Fibroblast of mammary gland (primary cell): ENCODE data around the gene UBR2.

ENCODE experiments used
- DNase-seq: peaks from one replicate; pipeline ENCODE4 v3.0.0-alpha.2; 2010; ENCODE audit warnings: low read depth
- H3K4me3 ChIP-seq: 2 replicates; pipeline ENCODE4 v1.5.1; 2011; ENCODE audit warnings: low read depth, mild to moderate bottlenecking, low read length, moderate library complexity; ENCODE audit not compliant: control insufficient read depth
- TF ChIP-seq, protein P1 (sequence below): conservative IDR thresholded peaks from 2 replicates; pipeline ENCODE4 v1.5.1; 2011; ENCODE audit warnings: low read depth, low read length, inconsistent platforms; ENCODE audit not compliant: control insufficient read depth, insufficient read depth

Gene UBR2

DNA sequence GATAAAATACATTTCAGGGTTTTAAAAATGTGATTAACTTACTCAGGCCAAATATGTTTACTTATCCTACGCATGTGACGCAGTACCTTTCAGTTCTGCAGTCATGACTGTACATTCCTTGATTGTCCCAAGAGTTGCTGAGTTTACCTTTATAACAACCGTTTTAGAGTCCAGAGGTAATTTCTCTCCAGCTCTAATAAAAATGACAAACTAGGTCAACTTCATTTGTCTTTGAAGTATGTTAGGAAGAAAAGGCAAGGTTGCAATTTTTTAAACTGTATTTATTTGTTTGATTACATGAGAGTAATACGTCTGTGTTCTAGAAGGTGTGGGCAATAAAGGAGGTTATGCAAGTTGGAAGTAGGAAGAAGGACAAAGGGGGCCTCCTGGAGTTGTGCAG lies 38.6 kb upstream of the UBR2 start:
- no peak for DNase-seq
- TF ChIP-seq, protein P1, sequence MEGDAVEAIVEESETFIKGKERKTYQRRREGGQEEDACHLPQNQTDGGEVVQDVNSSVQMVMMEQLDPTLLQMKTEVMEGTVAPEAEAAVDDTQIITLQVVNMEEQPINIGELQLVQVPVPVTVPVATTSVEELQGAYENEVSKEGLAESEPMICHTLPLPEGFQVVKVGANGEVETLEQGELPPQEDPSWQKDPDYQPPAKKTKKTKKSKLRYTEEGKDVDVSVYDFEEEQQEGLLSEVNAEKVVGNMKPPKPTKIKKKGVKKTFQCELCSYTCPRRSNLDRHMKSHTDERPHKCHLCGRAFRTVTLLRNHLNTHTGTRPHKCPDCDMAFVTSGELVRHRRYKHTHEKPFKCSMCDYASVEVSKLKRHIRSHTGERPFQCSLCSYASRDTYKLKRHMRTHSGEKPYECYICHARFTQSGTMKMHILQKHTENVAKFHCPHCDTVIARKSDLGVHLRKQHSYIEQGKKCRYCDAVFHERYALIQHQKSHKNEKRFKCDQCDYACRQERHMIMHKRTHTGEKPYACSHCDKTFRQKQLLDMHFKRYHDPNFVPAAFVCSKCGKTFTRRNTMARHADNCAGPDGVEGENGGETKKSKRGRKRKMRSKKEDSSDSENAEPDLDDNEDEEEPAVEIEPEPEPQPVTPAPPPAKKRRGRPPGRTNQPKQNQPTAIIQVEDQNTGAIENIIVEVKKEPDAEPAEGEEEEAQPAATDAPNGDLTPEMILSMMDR: no peak
- no peak overlapping the region for H3K4me3 ChIP-seq

- no peak overlapping the region for H3K4me3 ChIP-seq
- TF ChIP-seq, protein P1: no peak
Observed at GRCh38 chr6:42526616-42527015, 37.2 kb upstream of the UBR2 start.

DNA sequence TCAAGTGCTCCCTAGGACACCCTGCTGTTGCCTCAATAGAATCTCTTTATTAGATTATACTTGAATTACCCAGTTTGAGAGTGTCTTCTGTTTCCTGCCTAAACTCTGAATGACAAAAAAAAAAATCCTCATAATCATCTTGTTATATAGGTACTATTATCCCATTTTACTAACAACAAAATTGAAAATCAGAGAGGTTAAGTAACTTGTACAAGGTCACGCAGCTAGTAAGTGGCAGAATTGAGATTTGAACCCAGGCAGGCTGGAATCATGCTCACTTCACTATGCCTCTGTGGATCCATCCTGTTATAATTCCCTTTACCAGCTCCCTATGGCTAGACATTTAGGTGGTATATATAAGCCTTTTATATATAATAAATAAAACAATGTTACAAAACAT lies 36.6 kb upstream of the UBR2 start:
- no peak for DNase-seq
- TF ChIP-seq, protein P1: no peak
- H3K4me3 ChIP-seq: no peak overlapping the region

More at GRCh38 chr6:42526616-42527015, 37.2 kb upstream of the UBR2 start:
- DNase-seq: no peak

DNA sequence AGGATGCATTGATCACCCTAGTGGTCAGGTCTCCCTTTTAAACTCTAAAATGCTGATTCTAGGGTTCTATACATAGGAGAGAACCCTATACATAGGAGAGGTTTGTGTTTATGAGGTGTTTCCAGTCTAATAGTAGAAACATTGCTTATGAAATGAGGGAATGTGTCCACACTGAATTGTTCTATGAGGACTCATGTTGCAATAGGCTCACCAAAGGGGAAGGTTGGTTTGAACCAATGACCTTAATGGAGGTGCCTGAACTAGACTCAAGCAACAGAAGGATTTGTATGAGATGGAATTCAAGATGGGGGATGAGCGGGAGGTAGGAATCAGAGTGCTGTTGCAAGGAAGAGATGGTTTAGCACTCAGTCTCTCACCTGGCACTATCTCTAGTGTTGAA lies 33.5 kb upstream of the UBR2 start:
- no peak for DNase-seq
- TF ChIP-seq, protein P1: no peak
- H3K4me3 ChIP-seq: no peak overlapping the region

DNA sequence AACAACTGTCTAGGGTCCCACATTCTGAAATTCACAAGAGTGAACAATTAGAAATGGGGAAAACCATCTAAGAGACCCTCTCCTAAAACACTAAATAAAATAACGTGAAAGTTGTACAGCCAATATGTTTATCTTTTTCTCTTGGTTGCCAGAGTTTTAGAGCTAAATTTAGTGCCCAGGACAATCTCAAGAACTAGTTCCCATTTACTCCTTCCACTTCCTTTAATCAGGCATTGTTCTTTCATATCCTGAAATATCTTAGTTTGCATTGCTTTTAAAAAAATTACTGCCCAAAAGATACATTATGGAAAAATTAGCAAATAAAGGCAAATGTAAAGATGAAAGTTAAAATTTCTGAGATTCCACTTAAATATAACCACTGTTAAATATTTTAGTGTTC lies 33.1 kb upstream of the UBR2 start:
- no peak overlapping the region for H3K4me3 ChIP-seq
- TF ChIP-seq, protein P1: no peak
- no peak for DNase-seq

DNA sequence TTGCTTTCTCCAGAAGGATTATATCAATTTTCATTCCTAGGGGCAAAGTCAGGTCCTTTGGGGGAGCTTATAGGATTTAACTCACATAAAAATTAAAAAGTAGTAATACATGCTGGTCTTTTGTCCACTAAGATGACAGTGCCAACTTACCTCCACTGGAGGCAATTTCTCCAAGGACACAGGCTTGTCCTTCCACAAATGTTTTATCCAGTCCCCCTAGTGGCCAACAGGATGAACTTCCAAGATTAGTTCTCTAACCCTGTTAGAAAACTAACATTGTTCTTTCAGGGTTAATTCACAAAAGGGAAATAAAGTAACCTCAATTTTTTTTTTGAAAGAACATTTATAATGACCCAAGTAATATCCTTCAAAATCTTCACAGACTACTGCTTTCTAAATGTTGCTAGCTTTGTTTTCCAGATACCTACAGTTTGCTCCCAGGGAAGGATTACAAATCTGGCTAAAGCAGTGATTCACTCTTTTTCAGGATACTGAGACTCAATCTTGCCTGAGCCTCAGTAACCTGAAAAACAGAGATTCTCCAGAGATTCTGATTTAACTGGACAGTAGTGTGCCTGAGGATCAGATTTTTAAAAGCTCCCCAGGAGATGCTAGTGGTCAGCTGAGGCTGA lies 31.7 kb upstream of the UBR2 start:
- no peak overlapping the region for H3K4me3 ChIP-seq
- TF ChIP-seq, protein P1: peak; percentile 86
- peak; percentile 74 for DNase-seq

GRCh38 chr6:42533794-42534193 lies 30.0 kb upstream of the UBR2 start:
- TF ChIP-seq, protein P1: no peak
- no peak for DNase-seq
- no peak overlapping the region for H3K4me3 ChIP-seq
